Right lobe of liver (tissue), 6 donors: ENCODE measurements around the gene PPP1R8. TPM values are rescaled to one million over a fixed set of nuclear protein-coding genes. Genes with fewer than 3 reads are reported as not detected.
"Not testable (repeated sequence)": the region's sequence is repeated elsewhere in the genome, so short reads cannot be mapped to it uniquely, and the experiment has no call there.

ENCODE experiments used
- ATAC-seq, 4 donors: fragments of 200-7000 bp; cut with Tn5 transposase; one replicate each; pipeline ENCODE4 v1.9.1; 2020; ENCODE audit warnings: mild to moderate bottlenecking in 4 of 4, moderate library complexity in 4 of 4
- DNase-seq, 3 donors: peaks; one replicate each; pipeline ENCODE4 v3.0.0-alpha.2; 2020
- H3K27ac ChIP-seq, 3 donors: fragments of 200-600 bp; one replicate each; pipeline ENCODE4 v1.8.0; 2022
- H3K27me3 ChIP-seq, 2 donors: fragments of 200-600 bp; one replicate each; pipeline ENCODE4 v1.8.0; 2022
- H3K36me3 ChIP-seq, 4 donors: fragments of 200-600 bp; sonication (generic) in 1 of 4; one replicate each; pipeline versions ENCODE4 v1.5.1 to v1.8.0; 2017 to 2022; ENCODE audit warnings: control low read depth in 1 of 4
- H3K4me1 ChIP-seq, 4 donors: fragments of 200-600 bp; sonication (generic) in 1 of 4; one replicate each; pipeline versions ENCODE4 v1.5.1 to v1.8.0; 2017 to 2022; ENCODE audit warnings: control low read depth in 1 of 4
- H3K4me3 ChIP-seq, 3 donors: fragments of 200-600 bp; one replicate each; pipeline ENCODE4 v1.8.0; 2022
- H3K9me3 ChIP-seq, 4 donors: fragments of 200-600 bp; sonication (generic) in 1 of 4; one replicate each; pipeline versions ENCODE4 v1.5.1 to v1.8.0; 2017 to 2022; ENCODE audit warnings: control low read depth in 1 of 4
- CTCF ChIP-seq, 4 donors: fragments of 200-600 bp in 3 of 4; fragments of 450-650 bp in 1 of 4; IDR thresholded peaks; one replicate each; pipeline versions ENCODE4 v1.5.1 to v1.8.0; 2016 to 2022; ENCODE audit warnings: antibody characterized with exemption in 4 of 4, mild to moderate bottlenecking in 2 of 4
- POLR2A ChIP-seq: fragments of 450-650 bp; IDR thresholded peaks from one replicate; pipeline ENCODE4 v1.6.1; 2017; ENCODE audit warnings: antibody characterized with exemption, mild to moderate bottlenecking
- WGBS: methylation state at CpG from one replicate; pipeline ENCODE4 v1.1.6; 2018; ENCODE audit warnings: low coverage, low lambda C conversion rate; ENCODE audit not compliant: insufficient coverage; ENCODE audit errors: missing lambda C conversion rate; 5-methylcytosine and 5-hydroxymethylcytosine counted together
- intact Hi-C, 2 donors: fragments of 100-400 bp; cut with DNase I; formaldehyde crosslinking; loops; one replicate each; pipeline versions ENCODE4 v1.11.2 to v1.14.1; 2022
- total RNA-seq, 6 experiments: library from RNA; depleted of rRNA in 2 of 6; stranded (reverse); fragments of >200 nt in 2 of 6; fragmentation: NEBNext Ultra II Directional in 3 of 6; extraction: Animal tissue kit (Norgen Biotek cat#: 25700) in 3 of 6; gene quantifications; one replicate each; pipeline versions ENCODE4 v1.1.0 to v1.2.4, GENCODE V29; 2016 to 2023
- donor health status: DM: no; HTN: yes; CAD: no.
- donor health status: DM: no; HTN: no; CAD: no.
- donor health status: DM: no; HTN: no; CAD: no.
- donor health status: DM: no; HTN: yes; CAD: no.
- donor health status: DM: no; HTN: yes; CAD: no.

Gene PPP1R8
- total RNA-seq, 6 experiments from 2014 or later = 12.4 to 18.6 (median 13.0) TPM

DNA sequence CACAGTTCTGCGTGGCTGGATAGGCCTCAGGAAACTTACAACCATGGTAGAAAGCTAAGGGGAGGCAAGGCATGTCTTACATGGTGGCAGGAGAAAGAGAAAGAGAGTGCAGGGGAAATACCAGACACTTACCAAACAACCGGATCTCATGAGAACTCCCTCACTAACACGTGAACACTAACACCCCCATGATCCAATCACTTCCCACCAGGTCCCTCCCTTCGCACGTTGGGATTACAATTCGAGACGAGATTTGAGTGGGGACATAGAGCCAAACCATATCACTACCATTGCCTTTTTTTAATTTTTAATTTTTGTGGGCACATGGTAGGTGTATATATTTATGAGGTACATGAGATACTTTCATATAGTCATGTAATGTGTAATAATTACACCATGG, 23.8 kb upstream of the PPP1R8 start:
- no peak for TF ChIP-seq CTCF (IDR thresholded peaks at IDR 0.05)
- no peak for TF ChIP-seq POLR2A

GRCh38 chr1:27807385-27807784, 23.2 kb upstream of the PPP1R8 start:
- DNase-seq (no peak), ATAC-seq (no peak)
- H3K9me3 ChIP-seq = no peaks in the 10 kb centered on the region
- intact Hi-C loops = no loop called here
- no peak overlapping the region for H3K4me3 ChIP-seq
- H3K27ac ChIP-seq = no peak overlapping the region
- 83% methylated on average over 2 of the region's 2 CpGs for WGBS
- no peaks in the 10 kb centered on the region for H3K27me3 ChIP-seq
- H3K4me1 ChIP-seq = no peaks in the 10 kb centered on the region
- peaks cover 0 to 26% (median 9%) of the 10 kb centered on the region in 4 donors for H3K36me3 ChIP-seq
- TF ChIP-seq POLR2A (no peak), CTCF (IDR thresholded peaks at IDR 0.05) (no peak)

More for the DNA sequence above, 23.8 kb upstream of the PPP1R8 start:
- Histone ChIP-seq H3K9me3 (no peaks in the 10 kb centered on the region), H3K27me3 (no peaks in the 10 kb centered on the region), H3K36me3 (peaks cover 0 to 29% (median 13%) of the 10 kb centered on the region in 4 donors), H3K4me3 (no peak overlapping the region), H3K27ac (no peak overlapping the region), H3K4me1 (no peaks in the 10 kb centered on the region)
- intact Hi-C loops = no loop called here
- WGBS = 87% methylated on average over 7 of the region's 7 CpGs
- no peak for DNase-seq
- no peak for ATAC-seq

GRCh38 chr1:27808131-27808530, 22.5 kb upstream of the PPP1R8 start:
- ATAC-seq, H3K27me3 ChIP-seq, H3K4me3 ChIP-seq, H3K27ac ChIP-seq, H3K9me3 ChIP-seq, intact Hi-C loops, H3K4me1 ChIP-seq, DNase-seq: not testable (repeated sequence)
- 100% methylated on average over 1 of the region's 3 CpGs for WGBS
- H3K36me3 ChIP-seq = peaks cover 0 to 25% (median 8%) of the 10 kb centered on the region in 4 donors

GRCh38 chr1:27809883-27810282, 20.7 kb upstream of the PPP1R8 start:
- WGBS = 78% methylated on average over 1 of the region's 1 CpG
- no peak for ATAC-seq
- Histone ChIP-seq H3K4me3 (no peak overlapping the region), H3K9me3 (no peaks in the 10 kb centered on the region), H3K27me3 (no peaks in the 10 kb centered on the region), H3K36me3 (peaks cover 0 to 35% (median 6%) of the 10 kb centered on the region in 4 donors), H3K27ac (no peak overlapping the region), H3K4me1 (no peaks in the 10 kb centered on the region)
- TF ChIP-seq POLR2A (no peak), CTCF (IDR thresholded peaks at IDR 0.05) (no peak)
- intact Hi-C loops = no loop called here
- no peak for DNase-seq

- Histone ChIP-seq H3K27ac (no peak overlapping the region), H3K36me3 (peaks cover 0 to 18% (median 3%) of the 10 kb centered on the region in 4 donors), H3K9me3 (no peaks in the 10 kb centered on the region), H3K4me1 (peaks cover 0 to 2% (median 0%) of the 10 kb centered on the region in 4 donors), H3K27me3 (no peaks in the 10 kb centered on the region), H3K4me3 (no peak overlapping the region)
- TF ChIP-seq CTCF (IDR thresholded peaks at IDR 0.05) = no peak
- no peak for TF ChIP-seq POLR2A
- DNase-seq (no peak), ATAC-seq (no peak)
- WGBS = 76% methylated on average over 6 of the region's 6 CpGs
- intact Hi-C loops = no loop called here
Measured at GRCh38 chr1:27811741-27812500, 18.7 kb upstream of the PPP1R8 start.
